ENCODE measurements around the gene THSD4. TPM values are rescaled to one million over a fixed set of nuclear protein-coding genes. Genes with fewer than 3 reads are reported as not detected.

The THSD4 gene
- total RNA-seq, 1 experiment from 2014 or later: 0.29 TPM

DNA sequence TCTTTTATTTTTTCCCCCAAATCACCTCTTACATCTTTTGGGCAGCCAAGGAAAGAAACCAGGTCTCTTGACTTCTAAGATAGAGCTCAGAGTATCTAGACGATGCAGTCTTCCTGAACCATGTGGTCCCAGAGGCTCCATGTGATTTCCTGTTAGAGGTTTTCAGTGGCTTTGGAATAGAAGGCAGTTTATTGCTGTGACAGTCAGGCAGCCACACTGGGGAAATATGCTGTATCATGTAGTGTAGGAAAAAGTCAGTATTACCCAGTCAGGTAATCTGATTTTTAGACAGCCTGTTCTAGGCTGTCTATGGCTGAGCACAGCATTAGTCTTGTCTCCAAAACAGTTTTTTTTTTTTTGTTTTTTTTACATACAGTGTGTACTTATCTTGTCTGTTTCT, 294.3 kb downstream of the THSD4 start:
- H3K9me3 ChIP-seq: no peaks in the 10 kb centered on the region
- no peak for DNase-seq
- intact Hi-C loops (cut with micrococcal nuclease; ENCODE audit: unreplicated experiment): no loop called here
- H3K27me3 ChIP-seq (replicated peaks; ENCODE audit: control insufficient read depth, insufficient read depth, low read length): no peaks in the 10 kb centered on the region
- no peak overlapping the region for H3K27ac Mint-ChIP-seq (ENCODE audit: unreplicated experiment)
- CTCF ChIA-PET: no interaction called here
- no peaks in the 10 kb centered on the region for H3K36me3 Mint-ChIP-seq (ENCODE audit: insufficient read depth, unreplicated experiment)
- POLR2A ChIA-PET: no interaction called here
- H3K4me3 ChIP-seq (ENCODE audit: low read depth, low read length): no peak overlapping the region
- no peaks in the 10 kb centered on the region; the same call in 1 of the 2 replicates for H3K36me3 ChIP-seq (ENCODE audit: control insufficient read depth, insufficient read depth, low read length)
- H3K27me3 Mint-ChIP-seq (ENCODE audit: insufficient read depth, unreplicated experiment): peaks cover 11% of the 10 kb centered on the region
- no peaks in the 10 kb centered on the region for H3K4me1 ChIP-seq
- TF ChIP-seq, protein P1, sequence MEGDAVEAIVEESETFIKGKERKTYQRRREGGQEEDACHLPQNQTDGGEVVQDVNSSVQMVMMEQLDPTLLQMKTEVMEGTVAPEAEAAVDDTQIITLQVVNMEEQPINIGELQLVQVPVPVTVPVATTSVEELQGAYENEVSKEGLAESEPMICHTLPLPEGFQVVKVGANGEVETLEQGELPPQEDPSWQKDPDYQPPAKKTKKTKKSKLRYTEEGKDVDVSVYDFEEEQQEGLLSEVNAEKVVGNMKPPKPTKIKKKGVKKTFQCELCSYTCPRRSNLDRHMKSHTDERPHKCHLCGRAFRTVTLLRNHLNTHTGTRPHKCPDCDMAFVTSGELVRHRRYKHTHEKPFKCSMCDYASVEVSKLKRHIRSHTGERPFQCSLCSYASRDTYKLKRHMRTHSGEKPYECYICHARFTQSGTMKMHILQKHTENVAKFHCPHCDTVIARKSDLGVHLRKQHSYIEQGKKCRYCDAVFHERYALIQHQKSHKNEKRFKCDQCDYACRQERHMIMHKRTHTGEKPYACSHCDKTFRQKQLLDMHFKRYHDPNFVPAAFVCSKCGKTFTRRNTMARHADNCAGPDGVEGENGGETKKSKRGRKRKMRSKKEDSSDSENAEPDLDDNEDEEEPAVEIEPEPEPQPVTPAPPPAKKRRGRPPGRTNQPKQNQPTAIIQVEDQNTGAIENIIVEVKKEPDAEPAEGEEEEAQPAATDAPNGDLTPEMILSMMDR (IDR thresholded peaks at IDR 0.05; ENCODE audit: insufficient read depth in 1 of 2, low read depth in 1 of 2, low read length in 1 of 2, severe bottlenecking in 1 of 2, unreplicated experiment in 1 of 2): no peak
- H3K9me3 Mint-ChIP-seq (ENCODE audit: unreplicated experiment): no peaks in the 10 kb centered on the region
- H3K4me1 Mint-ChIP-seq (ENCODE audit: low read depth, unreplicated experiment): no peaks in the 10 kb centered on the region
- no TSS peak for BruUV-seq (replicated peaks)
- no peak overlapping the region for H3K4me3 Mint-ChIP-seq (ENCODE audit: unreplicated experiment)

DNA sequence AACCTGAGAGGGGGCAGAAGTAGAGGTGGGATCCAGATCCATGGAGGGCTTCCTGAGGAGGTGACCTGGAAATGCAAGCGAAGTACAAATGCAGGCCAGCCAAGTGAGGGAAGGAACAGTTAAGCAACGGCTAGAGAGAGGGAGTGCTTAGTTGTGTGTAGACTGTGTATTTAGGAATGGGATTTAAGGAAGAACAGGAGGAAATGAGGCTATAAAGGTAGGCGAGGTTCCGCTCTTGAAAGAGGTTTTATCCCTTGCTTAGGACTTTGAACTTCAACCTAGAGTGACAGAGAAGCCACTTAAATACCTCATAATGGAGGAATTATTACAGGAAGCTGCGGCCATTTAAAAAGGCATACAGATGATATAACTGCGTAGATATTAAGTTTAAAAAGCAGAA, 295.1 kb downstream of the THSD4 start:
- Mint-ChIP-seq H3K27me3 (ENCODE audit: insufficient read depth, unreplicated experiment) (peaks cover 9% of the 10 kb centered on the region), H3K27ac (ENCODE audit: unreplicated experiment) (no peak overlapping the region), H3K9me3 (ENCODE audit: unreplicated experiment) (no peaks in the 10 kb centered on the region), H3K4me3 (ENCODE audit: unreplicated experiment) (no peak overlapping the region), H3K4me1 (ENCODE audit: low read depth, unreplicated experiment) (no peaks in the 10 kb centered on the region), H3K36me3 (ENCODE audit: insufficient read depth, unreplicated experiment) (no peaks in the 10 kb centered on the region)
- intact Hi-C loops (cut with micrococcal nuclease; ENCODE audit: unreplicated experiment): no loop called here
- ChIA-PET POLR2A (no interaction called here), CTCF (no interaction called here)
- Histone ChIP-seq H3K4me1 (no peaks in the 10 kb centered on the region), H3K27me3 (replicated peaks; ENCODE audit: control insufficient read depth, insufficient read depth, low read length) (no peaks in the 10 kb centered on the region), H3K9me3 (no peaks in the 10 kb centered on the region), H3K36me3 (ENCODE audit: control insufficient read depth, insufficient read depth, low read length) (no peaks in the 10 kb centered on the region; the same call in 1 of the 2 replicates), H3K4me3 (ENCODE audit: low read depth, low read length) (no peak overlapping the region)
- BruUV-seq (replicated peaks): no TSS peak
- DNase-seq: no peak
- TF ChIP-seq, protein P1 (IDR thresholded peaks at IDR 0.05; ENCODE audit: insufficient read depth in 1 of 2, low read depth in 1 of 2, low read length in 1 of 2, severe bottlenecking in 1 of 2, unreplicated experiment in 1 of 2): no peak

DNA sequence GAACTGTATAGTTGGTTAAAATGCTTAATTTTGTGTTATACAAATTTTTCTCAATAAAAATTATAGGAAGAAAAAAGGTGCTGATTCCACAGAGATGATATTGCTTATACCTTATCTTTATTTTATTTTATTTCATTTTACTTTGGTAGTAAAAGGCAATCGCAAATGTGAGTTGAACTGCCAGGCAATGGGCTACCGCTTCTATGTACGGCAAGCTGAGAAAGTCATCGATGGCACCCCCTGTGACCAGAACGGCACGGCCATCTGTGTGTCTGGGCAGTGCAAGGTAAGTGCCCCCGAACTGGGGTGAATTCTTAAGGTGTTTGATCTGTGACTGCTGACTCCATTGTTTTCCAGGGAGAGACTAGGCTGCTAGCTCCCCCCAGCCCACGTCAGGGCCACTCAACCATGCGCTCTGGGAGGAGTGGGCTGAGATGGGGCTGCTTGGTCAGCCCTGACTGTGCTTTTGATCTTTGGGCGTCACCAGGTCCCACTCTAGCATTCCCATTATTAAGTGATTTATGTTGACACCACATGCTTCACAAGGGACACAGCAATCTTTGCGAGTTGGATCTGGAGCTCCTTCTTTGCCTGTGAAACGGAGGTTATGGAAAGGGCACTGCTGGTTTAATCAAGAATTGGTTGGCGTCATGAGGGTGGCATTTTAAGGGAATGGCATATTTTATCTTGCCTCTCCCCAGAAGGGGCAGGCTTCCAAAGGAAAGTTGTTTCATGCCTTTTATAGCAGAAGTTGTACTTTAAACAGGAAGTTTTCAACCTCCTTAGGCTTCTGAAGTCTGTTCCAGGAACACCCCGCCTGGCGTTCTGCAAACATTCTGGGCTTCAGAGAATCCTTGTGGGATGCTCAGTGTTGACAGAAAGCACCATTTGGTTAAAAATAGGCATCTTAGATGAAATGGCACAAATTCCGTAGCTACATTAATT, 296.5 kb downstream of the THSD4 start:
- no peak for DNase-seq
- ChIA-PET CTCF (no interaction called here), POLR2A (no interaction called here)

More for the DNA sequence above, 296.5 kb downstream of the THSD4 start:
- intact Hi-C loops (cut with micrococcal nuclease; ENCODE audit: unreplicated experiment): no loop called here
- no peaks in the 10 kb centered on the region for H3K36me3 Mint-ChIP-seq (ENCODE audit: insufficient read depth, unreplicated experiment)
- H3K4me1 Mint-ChIP-seq (ENCODE audit: low read depth, unreplicated experiment): no peaks in the 10 kb centered on the region
- no peak overlapping the region for H3K27ac Mint-ChIP-seq (ENCODE audit: unreplicated experiment)
- H3K27me3 ChIP-seq (replicated peaks; ENCODE audit: control insufficient read depth, insufficient read depth, low read length): no peaks in the 10 kb centered on the region
- H3K4me3 Mint-ChIP-seq (ENCODE audit: unreplicated experiment): no peak overlapping the region
- H3K36me3 ChIP-seq (ENCODE audit: control insufficient read depth, insufficient read depth, low read length): no peaks in the 10 kb centered on the region; the same call in 1 of the 2 replicates
- BruUV-seq (replicated peaks): no TSS peak
- no peaks in the 10 kb centered on the region for H3K9me3 ChIP-seq
- H3K27me3 Mint-ChIP-seq (ENCODE audit: insufficient read depth, unreplicated experiment): peaks cover 4% of the 10 kb centered on the region
- no peaks in the 10 kb centered on the region for H3K9me3 Mint-ChIP-seq (ENCODE audit: unreplicated experiment)
- TF ChIP-seq, protein P1 (IDR thresholded peaks at IDR 0.05; ENCODE audit: insufficient read depth in 1 of 2, low read depth in 1 of 2, low read length in 1 of 2, severe bottlenecking in 1 of 2, unreplicated experiment in 1 of 2): no peak
- no peaks in the 10 kb centered on the region for H3K4me1 ChIP-seq
- H3K4me3 ChIP-seq (ENCODE audit: low read depth, low read length): no peak overlapping the region
